Common myeloid progenitor, CD34-positive (primary cell): ENCODE measurements around the gene SLC2A11.

Experiments
- CTCF ChIA-PET: fragments of 350-600 bp; sonication (Branson Sonifier 250); formaldehyde crosslinking; loops from one replicate; lab custom pipeline; 2021; ENCODE audit warnings: antibody characterized with exemption; lab: Charles Lee
- POLR2A ChIA-PET: fragments of 350-600 bp; sonication (Branson Sonifier 250); formaldehyde crosslinking; loops from one replicate; lab custom pipeline; 2021; ENCODE audit warnings: antibody characterized with exemption; lab: Charles Lee
- DNase-seq, 3 donors: peaks; one replicate each; pipeline versions ENCODE4 v3.0.0 to v3.0.0-alpha.2; 2013
- H3K27ac ChIP-seq, 2 experiments: 1 replicate in 1 of 2; 2 replicates in 1 of 2; pipeline ENCODE4 v1.7.0; 2013; ENCODE audit warnings: inconsistent platforms in 2 of 2, low read length in 2 of 2, mild to moderate bottlenecking in 2 of 2, low read depth in 1 of 2, moderate library complexity in 1 of 2; ENCODE audit not compliant: severe bottlenecking in 2 of 2, insufficient read depth in 1 of 2, poor library complexity in 1 of 2
- H3K27me3 ChIP-seq, 5 experiments: replicated peaks in 2 of 5; 1 replicate in 3 of 5; 2 replicates in 2 of 5; pipeline versions ENCODE4 v1.6.1 to v1.7.0; 2013; ENCODE audit warnings: low read length in 4 of 5, mild to moderate bottlenecking in 2 of 5, moderate library complexity in 2 of 5, inconsistent platforms in 1 of 5; ENCODE audit not compliant: insufficient read depth in 5 of 5, control insufficient read depth in 4 of 5
- H3K36me3 ChIP-seq, 4 experiments: 1 replicate in 2 of 4; 2 replicates in 2 of 4; pipeline versions ENCODE4 v1.6.1 to v1.7.0; 2013; ENCODE audit warnings: low read length in 3 of 4, control low read depth in 1 of 4, mild to moderate bottlenecking in 1 of 4; ENCODE audit not compliant: control insufficient read depth in 4 of 4, insufficient read depth in 4 of 4
- H3K4me1 ChIP-seq, 4 experiments: 1 replicate in 3 of 4; 2 replicates in 1 of 4; pipeline versions ENCODE4 v1.6.1 to v1.7.1; 2013; ENCODE audit warnings: low read length in 3 of 4, mild to moderate bottlenecking in 3 of 4, control low read depth in 1 of 4, inconsistent platforms in 1 of 4, moderate library complexity in 1 of 4; ENCODE audit not compliant: control insufficient read depth in 4 of 4, insufficient read depth in 4 of 4; ENCODE audit errors: control extremely low read depth in 1 of 4
- H3K4me3 ChIP-seq, 7 experiments: 1 replicate in 4 of 7; 2 replicates in 3 of 7; pipeline versions ENCODE4 v1.5.1 to v1.7.0; 2013; ENCODE audit warnings: mild to moderate bottlenecking in 7 of 7, low read length in 6 of 7, moderate library complexity in 6 of 7, inconsistent platforms in 2 of 7, low read depth in 2 of 7, control low read depth in 1 of 7; ENCODE audit not compliant: insufficient read depth in 4 of 7, control insufficient read depth in 1 of 7; ENCODE audit errors: extremely low read depth in 1 of 7
- H3K9me3 ChIP-seq, 5 experiments: 1 replicate in 4 of 5; 2 replicates in 1 of 5; pipeline versions ENCODE4 v1.6.1 to v1.7.1; 2013; ENCODE audit warnings: low read length in 4 of 5, mild to moderate bottlenecking in 2 of 5, inconsistent platforms in 1 of 5, low read depth in 1 of 5, moderate library complexity in 1 of 5; ENCODE audit not compliant: control insufficient read depth in 4 of 5, insufficient read depth in 2 of 5; ENCODE audit errors: control extremely low read depth in 1 of 5
- WGBS: methylation state at CpG from one replicate; pipeline ENCODE4 v1.1.5; 2013; ENCODE audit not compliant: insufficient coverage; 5-methylcytosine and 5-hydroxymethylcytosine counted together

The SLC2A11 gene

GRCh38 chr22:23877566-23877965, 19.9 kb downstream of the SLC2A11 start:
- Histone ChIP-seq H3K27me3 (no peaks in the 10 kb centered on the region), H3K4me3 (no peak overlapping the region), H3K27ac (no peak overlapping the region), H3K9me3 (no peaks in the 10 kb centered on the region), H3K4me1 (no peaks in the 10 kb centered on the region), H3K36me3 (peaks cover 0 to 18% (median 10%) of the 10 kb centered on the region in 4 experiments)
- DNase-seq = no peak
- 94% methylated on average over 8 of the region's 8 CpGs for WGBS
- CTCF ChIA-PET = interaction anchor here (1.4 kb wide), 1 partner anchor 27 kb away, joined by 5 read pairs; no protein-coding TSS in a partner anchor
- POLR2A ChIA-PET = no interaction called here

- H3K4me1 ChIP-seq = no peaks in the 10 kb centered on the region
- no peaks in the 10 kb centered on the region for H3K9me3 ChIP-seq
- ChIA-PET POLR2A (no interaction called here), CTCF (interaction anchor here (1.4 kb wide), 1 partner anchor 28 kb away, joined by 5 read pairs; no protein-coding TSS in a partner anchor)
- H3K4me3 ChIP-seq = no peak overlapping the region
- H3K36me3 ChIP-seq = peaks cover 0 to 19% (median 10%) of the 10 kb centered on the region in 4 experiments
- H3K27me3 ChIP-seq = no peaks in the 10 kb centered on the region
- DNase-seq = no peak
- WGBS = 100% methylated on average over 6 of the region's 7 CpGs
- H3K27ac ChIP-seq = no peak overlapping the region
These were observed 20.5 kb downstream of the SLC2A11 start for GRCh38 chr22:23878219-23878618.

GRCh38 chr22:23882370-23882769, 24.7 kb downstream of the SLC2A11 start:
- ChIA-PET CTCF (interaction anchor here (1.3 to 2.1 kb wide), 2 partner anchors 11 to 20 kb away, joined by 3 to 6 read pairs; no protein-coding TSS in a partner anchor), POLR2A (no interaction called here)
- no peak for DNase-seq
- no peak overlapping the region for H3K4me3 ChIP-seq
- no peaks in the 10 kb centered on the region for H3K27me3 ChIP-seq
- peaks cover 0 to 9% (median 6%) of the 10 kb centered on the region in 4 experiments for H3K36me3 ChIP-seq
- no peak overlapping the region for H3K27ac ChIP-seq
- 94% methylated on average over 13 of the region's 20 CpGs for WGBS
- H3K4me1 ChIP-seq = no peaks in the 10 kb centered on the region
- no peaks in the 10 kb centered on the region for H3K9me3 ChIP-seq

GRCh38 chr22:23883658-23884057, 26.0 kb downstream of the SLC2A11 start:
- Histone ChIP-seq H3K4me3 (no peak overlapping the region), H3K27me3 (no peaks in the 10 kb centered on the region), H3K27ac (no peak overlapping the region), H3K36me3 (peaks cover 0 to 6% (median 1%) of the 10 kb centered on the region in 4 experiments), H3K9me3 (no peaks in the 10 kb centered on the region), H3K4me1 (no peaks in the 10 kb centered on the region)
- DNase-seq = no peak
- WGBS = 100% methylated on average over 3 of the region's 9 CpGs
- ChIA-PET POLR2A (no interaction called here), CTCF (interaction anchor here (0.8 to 2.1 kb wide), 3 partner anchors 10 to 15 kb away, joined by 3 to 6 read pairs (median 3); no protein-coding TSS in a partner anchor)

- Histone ChIP-seq H3K4me1 (no peaks in the 10 kb centered on the region), H3K36me3 (peaks cover 0 to 6% (median 1%) of the 10 kb centered on the region in 4 experiments), H3K4me3 (no peak overlapping the region), H3K9me3 (no peaks in the 10 kb centered on the region), H3K27ac (no peak overlapping the region), H3K27me3 (no peaks in the 10 kb centered on the region)
- WGBS = 93% methylated on average over 9 of the region's 9 CpGs
- CTCF ChIA-PET = interaction anchor here (0.8 to 2.1 kb wide), 3 partner anchors 9 to 14 kb away, joined by 3 to 6 read pairs (median 3); no protein-coding TSS in a partner anchor
- DNase-seq = no peak
- POLR2A ChIA-PET = no interaction called here
These were observed 26.5 kb downstream of the SLC2A11 start for GRCh38 chr22:23884140-23884539.

GRCh38 chr22:23888615-23889401, 31.1 kb downstream of the SLC2A11 start:
- DNase-seq = no peak
- 94% methylated on average over 10 of the region's 11 CpGs for WGBS
- ChIA-PET POLR2A (interaction anchor here (0.6 kb wide), 1 partner anchor 19 kb away, joined by 3 read pairs; no protein-coding TSS in a partner anchor), CTCF (no interaction called here)
- H3K27me3 ChIP-seq = no peaks in the 10 kb centered on the region
- H3K9me3 ChIP-seq = no peaks in the 10 kb centered on the region
- no peak overlapping the region for H3K27ac ChIP-seq
- H3K36me3 ChIP-seq = no peaks in the 10 kb centered on the region
- no peak overlapping the region for H3K4me3 ChIP-seq
- peaks cover 4 to 10% (median 7%) of the 10 kb centered on the region in 4 experiments for H3K4me1 ChIP-seq

GRCh38 chr22:23889620-23890019, 31.9 kb downstream of the SLC2A11 start:
- Histone ChIP-seq H3K4me1 (peaks cover 4 to 11% (median 10%) of the 10 kb centered on the region in 4 experiments), H3K27me3 (no peaks in the 10 kb centered on the region), H3K4me3 (no peak overlapping the region), H3K36me3 (no peaks in the 10 kb centered on the region), H3K9me3 (no peaks in the 10 kb centered on the region), H3K27ac (no peak overlapping the region)
- ChIA-PET POLR2A (interaction anchor here (0.6 kb wide), 1 partner anchor 20 kb away, joined by 3 read pairs; no protein-coding TSS in a partner anchor), CTCF (interaction anchor here (1.5 to 2.2 kb wide), 2 partner anchors 26 to 30 kb away, joined by 4 to 7 read pairs; no protein-coding TSS in a partner anchor)
- WGBS = 86% methylated on average over 5 of the region's 5 CpGs
- no peak for DNase-seq
